ENCODE data around the gene KCNT1. TPM values are rescaled to one million over a fixed set of nuclear protein-coding genes. Genes with fewer than 3 reads are reported as not detected.

KCNT1 gene
- total RNA-seq, 1 donor from 2014 or later, result not detected

DNA sequence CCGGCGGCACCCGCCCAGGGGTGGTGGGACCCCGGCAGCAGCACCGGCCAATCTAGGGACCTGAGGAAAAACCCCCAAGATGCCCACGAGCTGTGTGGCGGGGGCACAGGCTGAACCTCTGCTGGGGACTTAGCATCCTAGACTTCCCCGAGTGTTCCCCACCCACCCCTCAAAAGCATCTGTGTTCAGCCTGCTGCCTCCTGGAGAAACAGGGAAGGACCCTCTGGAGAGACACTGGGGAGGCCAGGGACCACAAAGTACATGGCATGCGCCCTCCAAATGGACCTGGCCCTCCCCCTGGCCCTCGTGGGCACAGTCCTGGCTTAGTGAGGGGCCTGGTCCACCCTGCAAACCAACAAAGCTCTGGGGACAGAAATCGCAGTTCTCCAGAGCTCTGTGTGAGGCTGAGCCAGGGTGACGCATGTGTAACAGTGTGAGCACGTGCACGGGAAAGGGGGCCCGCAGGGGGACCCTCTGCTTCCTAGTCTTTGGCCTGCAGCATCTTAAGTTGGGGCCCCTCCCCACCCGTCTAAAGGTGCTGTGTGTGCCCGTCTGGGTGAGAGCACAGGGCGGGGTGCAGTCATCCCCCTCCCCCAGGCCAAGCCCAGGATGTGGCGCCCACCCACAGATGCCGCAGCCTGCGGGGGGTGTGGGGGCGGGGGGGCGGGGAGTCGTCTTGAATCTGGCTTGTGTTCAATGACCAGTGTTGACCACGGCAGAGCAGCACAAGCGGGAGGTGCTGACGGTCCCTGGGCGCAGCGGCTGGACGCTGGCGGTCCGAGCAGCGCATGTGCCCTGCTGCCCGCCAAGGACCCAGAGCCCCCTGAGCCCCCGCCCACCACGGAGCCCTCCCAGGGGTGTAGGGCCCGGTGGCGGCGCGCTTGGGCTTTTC is 672 bp upstream of the KCNT1 start:
- no peaks in the 10 kb centered on the region for H3K36me3 ChIP-seq (ENCODE audit: control insufficient read depth, insufficient read depth, low read length)
- no peak overlapping the region for H3K4me3 ChIP-seq (ENCODE audit: low read depth, low read length)
- H3K27me3 ChIP-seq (ENCODE audit: control insufficient read depth, insufficient read depth, low read length), result peaks cover 34% of the 10 kb centered on the region
- TF ChIP-seq, protein P1, sequence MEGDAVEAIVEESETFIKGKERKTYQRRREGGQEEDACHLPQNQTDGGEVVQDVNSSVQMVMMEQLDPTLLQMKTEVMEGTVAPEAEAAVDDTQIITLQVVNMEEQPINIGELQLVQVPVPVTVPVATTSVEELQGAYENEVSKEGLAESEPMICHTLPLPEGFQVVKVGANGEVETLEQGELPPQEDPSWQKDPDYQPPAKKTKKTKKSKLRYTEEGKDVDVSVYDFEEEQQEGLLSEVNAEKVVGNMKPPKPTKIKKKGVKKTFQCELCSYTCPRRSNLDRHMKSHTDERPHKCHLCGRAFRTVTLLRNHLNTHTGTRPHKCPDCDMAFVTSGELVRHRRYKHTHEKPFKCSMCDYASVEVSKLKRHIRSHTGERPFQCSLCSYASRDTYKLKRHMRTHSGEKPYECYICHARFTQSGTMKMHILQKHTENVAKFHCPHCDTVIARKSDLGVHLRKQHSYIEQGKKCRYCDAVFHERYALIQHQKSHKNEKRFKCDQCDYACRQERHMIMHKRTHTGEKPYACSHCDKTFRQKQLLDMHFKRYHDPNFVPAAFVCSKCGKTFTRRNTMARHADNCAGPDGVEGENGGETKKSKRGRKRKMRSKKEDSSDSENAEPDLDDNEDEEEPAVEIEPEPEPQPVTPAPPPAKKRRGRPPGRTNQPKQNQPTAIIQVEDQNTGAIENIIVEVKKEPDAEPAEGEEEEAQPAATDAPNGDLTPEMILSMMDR (IDR thresholded peaks at IDR 0.05; ENCODE audit: insufficient read depth, low read length, poor library complexity, severe bottlenecking), result no peak
- no peak for DNase-seq (ENCODE audit: low read depth)

DNA sequence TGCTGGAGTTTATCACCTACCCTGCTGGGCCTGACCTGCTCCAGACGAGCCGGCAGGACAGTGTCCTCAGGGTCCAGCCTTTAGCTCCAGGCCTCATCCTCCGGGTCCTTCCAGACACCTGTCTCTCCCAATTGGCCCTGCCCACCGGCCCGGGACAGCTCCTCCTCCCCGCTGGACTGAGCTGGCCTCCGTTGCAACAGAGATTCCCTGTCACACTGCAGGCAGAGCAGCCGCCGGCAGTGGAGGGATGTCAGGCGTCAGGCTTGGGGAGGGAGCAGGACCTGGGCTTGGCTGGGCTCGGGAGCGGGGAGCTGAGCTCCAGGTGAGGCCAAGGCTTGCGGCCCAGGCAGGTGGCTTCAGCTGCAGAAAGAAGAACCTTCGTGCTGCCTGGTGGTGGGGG is 1.7 kb downstream of the KCNT1 start:
- TF ChIP-seq, protein P1 (IDR thresholded peaks at IDR 0.05; ENCODE audit: insufficient read depth, low read length, poor library complexity, severe bottlenecking), result no peak

GRCh38 chr9:135704483-135704882 is 2.5 kb downstream of the KCNT1 start:
- H3K4me3 ChIP-seq (ENCODE audit: low read depth, low read length), result no peak overlapping the region
- H3K36me3 ChIP-seq (ENCODE audit: control insufficient read depth, insufficient read depth, low read length), result no peaks in the 10 kb centered on the region
- TF ChIP-seq, protein P1 (IDR thresholded peaks at IDR 0.05; ENCODE audit: insufficient read depth, low read length, poor library complexity, severe bottlenecking), result no peak
- peaks cover 37% of the 10 kb centered on the region for H3K27me3 ChIP-seq (ENCODE audit: control insufficient read depth, insufficient read depth, low read length)
- DNase-seq (ENCODE audit: low read depth), result no peak

More for the DNA sequence above, 1.7 kb downstream of the KCNT1 start:
- Histone ChIP-seq H3K36me3 (ENCODE audit: control insufficient read depth, insufficient read depth, low read length) (no peaks in the 10 kb centered on the region), H3K27me3 (ENCODE audit: control insufficient read depth, insufficient read depth, low read length) (peaks cover 37% of the 10 kb centered on the region), H3K4me3 (ENCODE audit: low read depth, low read length) (no peak overlapping the region)
- DNase-seq (ENCODE audit: low read depth), result no peak

- H3K36me3 ChIP-seq (ENCODE audit: control insufficient read depth, insufficient read depth, low read length), result no peaks in the 10 kb centered on the region
- TF ChIP-seq, protein P1 (IDR thresholded peaks at IDR 0.05; ENCODE audit: insufficient read depth, low read length, poor library complexity, severe bottlenecking), result no peak
- H3K4me3 ChIP-seq (ENCODE audit: low read depth, low read length), result no peak overlapping the region
- peaks cover 37% of the 10 kb centered on the region for H3K27me3 ChIP-seq (ENCODE audit: control insufficient read depth, insufficient read depth, low read length)
- DNase-seq (ENCODE audit: low read depth), result no peak
Observed at GRCh38 chr9:135705376-135705775, 3.4 kb downstream of the KCNT1 start.

DNA sequence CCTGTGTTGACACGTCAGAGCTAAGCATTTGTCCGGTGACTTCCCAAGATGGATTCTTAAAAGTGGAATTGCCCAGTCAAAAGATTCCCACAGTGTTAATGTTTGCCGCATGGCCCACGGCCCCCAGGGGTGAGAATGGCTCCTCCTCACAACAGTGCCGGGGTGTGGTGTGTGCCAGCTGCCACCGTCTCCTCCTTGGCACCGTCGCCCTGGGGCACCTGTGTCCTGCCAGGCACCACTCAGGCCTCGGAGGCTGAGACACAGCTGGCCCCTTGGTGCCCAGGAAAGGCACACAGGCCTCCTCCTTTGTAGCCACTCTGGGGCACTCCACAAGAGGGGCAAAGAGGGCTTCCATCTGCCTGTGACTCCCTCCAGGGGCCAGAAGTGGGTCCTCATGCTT is 4.3 kb downstream of the KCNT1 start:
- no peak for DNase-seq (ENCODE audit: low read depth)
- TF ChIP-seq, protein P1 (IDR thresholded peaks at IDR 0.05; ENCODE audit: insufficient read depth, low read length, poor library complexity, severe bottlenecking), result no peak
- H3K36me3 ChIP-seq (ENCODE audit: control insufficient read depth, insufficient read depth, low read length), result no peaks in the 10 kb centered on the region
- no peak overlapping the region for H3K4me3 ChIP-seq (ENCODE audit: low read depth, low read length)
- H3K27me3 ChIP-seq (ENCODE audit: control insufficient read depth, insufficient read depth, low read length), result peaks cover 30% of the 10 kb centered on the region
